HL-60 (cell line): ENCODE measurements around the gene RANBP3L.

Source experiments
- DNase-seq, 2 experiments: peaks; one replicate each; pipeline ENCODE4 v3.0.0-alpha.2; 2010 to 2020; ENCODE audit warnings: low read depth in 1 of 2, low spot score in 1 of 2
- H3K27ac ChIP-seq: fragments of 250-450 bp; sonication (Bioruptor Pico); replicated peaks from 2 replicates; pipeline ENCODE4 v1.5.1; 2020; ENCODE audit warnings: mild to moderate bottlenecking, moderate library complexity
- H3K27me3 ChIP-seq: fragments of 250-450 bp; sonication (Bioruptor Pico); 2 replicates; pipeline ENCODE4 v1.5.1; 2021; ENCODE audit warnings: mild to moderate bottlenecking, moderate library complexity; ENCODE audit not compliant: insufficient read depth, poor library complexity, severe bottlenecking
- H3K4me3 ChIP-seq: replicated peaks from 2 replicates; pipeline ENCODE4 v1.5.1; 2011; ENCODE audit warnings: mild to moderate bottlenecking, control low read depth, low read length; ENCODE audit not compliant: insufficient read depth
- GABPA ChIP-seq: IDR thresholded peaks from 2 replicates; pipeline ENCODE4 v1.6.1; 2012; ENCODE audit warnings: low read depth
- POLR2AphosphoS5 ChIP-seq: IDR thresholded peaks from 2 replicates; pipeline ENCODE4 v1.6.1; 2012; ENCODE audit warnings: low read depth
- SPI1 ChIP-seq: IDR thresholded peaks from 2 replicates; pipeline ENCODE4 v1.6.1; 2012; ENCODE audit warnings: low read depth, mild to moderate bottlenecking, borderline replicate concordance
- TF ChIP-seq, protein P1 (sequence below): IDR thresholded peaks from one replicate; pipeline ENCODE4 v1.5.1; 2011; ENCODE audit warnings: low read length, control low read depth, inconsistent platforms; ENCODE audit not compliant: insufficient read depth
- TF ChIP-seq, protein P2 (sequence below): IDR thresholded peaks from 2 replicates; pipeline ENCODE4 v1.6.1; 2012; ENCODE audit warnings: low read depth; ENCODE audit not compliant: insufficient replicate concordance

Gene RANBP3L

DNA sequence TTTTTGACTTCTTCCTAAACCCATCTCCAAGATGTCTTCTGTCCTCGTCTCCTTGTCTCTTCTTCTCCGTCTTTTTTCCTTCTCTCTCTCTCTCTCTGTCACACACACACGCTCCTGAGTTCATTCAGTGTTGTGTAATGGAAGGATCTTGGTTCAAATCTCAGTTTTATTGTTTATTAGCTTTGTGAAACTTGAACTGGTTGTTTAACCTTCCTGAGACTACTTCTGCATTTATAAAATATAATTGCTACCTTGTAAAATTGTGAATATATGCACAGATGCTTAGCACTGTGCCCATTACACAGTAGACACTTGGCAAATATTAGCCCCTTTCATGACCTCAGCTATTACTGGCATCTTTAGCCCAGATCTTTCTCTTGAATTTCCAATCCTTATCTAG is 57.6 kb downstream of the RANBP3L start:
- Histone ChIP-seq H3K27me3 (no peaks in the 10 kb centered on the region), H3K27ac (no peak overlapping the region)

DNA sequence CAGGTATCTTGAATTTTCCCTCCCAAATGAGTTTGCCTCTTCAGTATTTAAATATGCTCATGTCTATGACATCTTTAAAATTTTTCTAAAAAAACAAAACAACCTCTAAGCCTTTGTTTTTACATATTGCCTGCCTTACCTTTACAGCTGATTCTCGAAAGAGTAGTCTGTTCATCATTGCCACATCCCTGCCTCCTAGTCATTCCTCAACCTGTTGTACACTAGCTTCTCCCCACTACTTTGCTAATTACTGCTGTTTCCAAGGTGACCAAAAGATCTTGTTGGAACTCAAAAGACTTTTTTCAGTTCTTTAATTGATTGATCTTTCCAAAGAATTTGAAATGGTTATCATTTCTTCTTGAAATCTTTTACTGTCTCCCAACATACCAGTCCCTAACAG is 58.0 kb downstream of the RANBP3L start:
- DNase-seq: no peak
- no peak overlapping the region for H3K4me3 ChIP-seq
- H3K27me3 ChIP-seq: no peaks in the 10 kb centered on the region
- H3K27ac ChIP-seq: no peak overlapping the region
- no peak for TF ChIP-seq GABPA
- no peak for TF ChIP-seq SPI1
- no peak for TF ChIP-seq POLR2AphosphoS5

More for the DNA sequence above, 57.6 kb downstream of the RANBP3L start:
- H3K4me3 ChIP-seq: no peak overlapping the region
- no peak for DNase-seq
- TF ChIP-seq SPI1 (no peak), POLR2AphosphoS5 (no peak), GABPA (no peak)
- TF ChIP-seq, protein P1, sequence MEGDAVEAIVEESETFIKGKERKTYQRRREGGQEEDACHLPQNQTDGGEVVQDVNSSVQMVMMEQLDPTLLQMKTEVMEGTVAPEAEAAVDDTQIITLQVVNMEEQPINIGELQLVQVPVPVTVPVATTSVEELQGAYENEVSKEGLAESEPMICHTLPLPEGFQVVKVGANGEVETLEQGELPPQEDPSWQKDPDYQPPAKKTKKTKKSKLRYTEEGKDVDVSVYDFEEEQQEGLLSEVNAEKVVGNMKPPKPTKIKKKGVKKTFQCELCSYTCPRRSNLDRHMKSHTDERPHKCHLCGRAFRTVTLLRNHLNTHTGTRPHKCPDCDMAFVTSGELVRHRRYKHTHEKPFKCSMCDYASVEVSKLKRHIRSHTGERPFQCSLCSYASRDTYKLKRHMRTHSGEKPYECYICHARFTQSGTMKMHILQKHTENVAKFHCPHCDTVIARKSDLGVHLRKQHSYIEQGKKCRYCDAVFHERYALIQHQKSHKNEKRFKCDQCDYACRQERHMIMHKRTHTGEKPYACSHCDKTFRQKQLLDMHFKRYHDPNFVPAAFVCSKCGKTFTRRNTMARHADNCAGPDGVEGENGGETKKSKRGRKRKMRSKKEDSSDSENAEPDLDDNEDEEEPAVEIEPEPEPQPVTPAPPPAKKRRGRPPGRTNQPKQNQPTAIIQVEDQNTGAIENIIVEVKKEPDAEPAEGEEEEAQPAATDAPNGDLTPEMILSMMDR: no peak
- TF ChIP-seq, protein P2, sequence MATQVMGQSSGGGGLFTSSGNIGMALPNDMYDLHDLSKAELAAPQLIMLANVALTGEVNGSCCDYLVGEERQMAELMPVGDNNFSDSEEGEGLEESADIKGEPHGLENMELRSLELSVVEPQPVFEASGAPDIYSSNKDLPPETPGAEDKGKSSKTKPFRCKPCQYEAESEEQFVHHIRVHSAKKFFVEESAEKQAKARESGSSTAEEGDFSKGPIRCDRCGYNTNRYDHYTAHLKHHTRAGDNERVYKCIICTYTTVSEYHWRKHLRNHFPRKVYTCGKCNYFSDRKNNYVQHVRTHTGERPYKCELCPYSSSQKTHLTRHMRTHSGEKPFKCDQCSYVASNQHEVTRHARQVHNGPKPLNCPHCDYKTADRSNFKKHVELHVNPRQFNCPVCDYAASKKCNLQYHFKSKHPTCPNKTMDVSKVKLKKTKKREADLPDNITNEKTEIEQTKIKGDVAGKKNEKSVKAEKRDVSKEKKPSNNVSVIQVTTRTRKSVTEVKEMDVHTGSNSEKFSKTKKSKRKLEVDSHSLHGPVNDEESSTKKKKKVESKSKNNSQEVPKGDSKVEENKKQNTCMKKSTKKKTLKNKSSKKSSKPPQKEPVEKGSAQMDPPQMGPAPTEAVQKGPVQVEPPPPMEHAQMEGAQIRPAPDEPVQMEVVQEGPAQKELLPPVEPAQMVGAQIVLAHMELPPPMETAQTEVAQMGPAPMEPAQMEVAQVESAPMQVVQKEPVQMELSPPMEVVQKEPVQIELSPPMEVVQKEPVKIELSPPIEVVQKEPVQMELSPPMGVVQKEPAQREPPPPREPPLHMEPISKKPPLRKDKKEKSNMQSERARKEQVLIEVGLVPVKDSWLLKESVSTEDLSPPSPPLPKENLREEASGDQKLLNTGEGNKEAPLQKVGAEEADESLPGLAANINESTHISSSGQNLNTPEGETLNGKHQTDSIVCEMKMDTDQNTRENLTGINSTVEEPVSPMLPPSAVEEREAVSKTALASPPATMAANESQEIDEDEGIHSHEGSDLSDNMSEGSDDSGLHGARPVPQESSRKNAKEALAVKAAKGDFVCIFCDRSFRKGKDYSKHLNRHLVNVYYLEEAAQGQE: no peak

DNA sequence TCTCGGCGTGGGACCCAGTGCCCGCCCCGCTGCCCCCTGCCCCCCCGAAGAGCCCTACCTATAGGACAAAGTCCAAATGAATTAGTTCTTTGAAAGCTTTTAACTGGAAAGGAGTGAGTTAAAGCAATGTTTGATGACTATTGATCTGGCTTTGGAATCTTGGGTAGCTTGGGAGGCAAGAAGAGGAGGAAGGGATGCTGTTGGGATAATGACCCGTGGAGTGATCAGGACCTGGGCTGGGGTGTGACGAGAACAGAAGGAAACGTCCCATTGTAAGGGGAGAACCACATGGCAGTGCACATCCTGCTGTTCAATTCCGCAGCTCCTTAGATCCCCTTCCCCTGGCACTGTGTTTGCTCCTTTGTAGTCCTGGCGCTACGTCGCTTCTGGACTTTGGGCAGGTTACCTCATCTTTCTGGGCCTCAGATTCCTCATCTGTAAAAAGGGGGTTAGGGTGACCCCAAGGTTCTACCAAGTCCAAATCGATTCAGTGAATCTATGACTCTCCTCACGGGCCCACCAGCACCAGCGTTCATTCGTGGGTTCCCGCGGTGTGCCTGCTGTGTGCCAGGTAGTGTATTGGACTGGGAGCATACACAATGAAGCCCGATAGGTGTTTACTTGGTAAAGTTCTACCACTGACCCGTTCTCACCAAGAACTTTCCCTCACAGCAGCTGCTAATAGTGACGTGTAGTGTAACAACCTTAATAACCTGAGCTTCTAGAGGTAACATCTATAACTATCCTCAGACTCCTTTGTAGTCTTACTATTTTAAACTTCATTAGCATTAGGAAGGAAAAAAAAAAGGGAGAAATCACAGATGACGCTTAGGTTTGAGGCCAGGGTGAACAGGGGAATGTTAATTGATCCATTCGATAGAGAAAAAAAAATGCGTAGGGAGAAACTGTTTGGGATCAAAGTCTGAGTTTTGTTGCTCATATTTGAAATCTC is 58.9 kb downstream of the RANBP3L start:
- no peak for TF ChIP-seq POLR2AphosphoS5
- TF ChIP-seq, protein P2: no peak
- no peak for TF ChIP-seq SPI1
- no peak for TF ChIP-seq GABPA
- TF ChIP-seq, protein P1: no peak
- no peak for DNase-seq
- H3K27ac ChIP-seq: peak overlapping the region; percentile 93
- H3K4me3 ChIP-seq: peak overlapping the region; percentile 82
- H3K27me3 ChIP-seq: no peaks in the 10 kb centered on the region

DNA sequence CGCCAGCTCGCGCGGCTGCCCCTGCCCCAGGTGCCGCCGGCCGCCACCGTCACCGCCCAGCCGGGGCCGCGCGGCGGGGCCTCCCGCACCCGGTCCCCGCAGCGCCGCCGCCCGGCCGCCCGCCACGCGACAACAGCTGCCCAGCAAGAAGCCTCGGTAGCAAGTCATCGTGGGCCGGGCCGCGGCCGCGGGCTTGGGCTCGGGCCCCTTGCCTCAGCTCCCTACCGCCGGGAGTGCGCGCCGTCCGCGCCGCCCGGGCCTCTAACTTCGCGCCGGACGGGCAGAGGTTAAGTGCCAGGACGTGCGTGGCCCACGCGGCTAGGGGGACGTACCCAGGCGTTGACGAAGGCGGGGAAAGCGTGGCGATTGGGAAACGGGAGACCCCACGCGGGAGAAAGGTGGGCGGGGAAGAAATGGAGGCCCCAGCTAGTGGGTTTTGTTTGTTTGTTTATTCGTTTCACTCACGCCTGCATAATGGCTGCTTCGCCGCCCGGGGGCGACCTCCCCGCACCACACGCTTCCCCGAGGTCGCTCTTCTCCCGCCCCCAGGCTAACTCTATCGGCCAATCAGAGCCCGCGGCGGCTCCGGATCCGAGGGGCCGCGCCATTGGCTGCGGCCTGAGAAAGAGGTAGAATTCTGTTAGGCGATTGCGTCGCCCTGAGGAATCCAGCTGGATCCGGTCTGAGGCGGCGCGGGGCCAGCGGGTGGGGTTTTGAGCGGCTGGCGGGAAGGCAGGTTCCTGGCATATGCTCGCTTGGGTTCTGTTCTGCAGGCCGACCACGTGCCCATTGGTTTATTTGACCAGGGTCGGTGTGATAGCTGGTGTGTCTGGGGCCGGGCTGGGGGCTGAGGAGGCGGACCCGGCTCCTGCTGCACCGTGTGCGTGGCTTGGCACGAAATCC is 59.8 kb downstream of the RANBP3L start, which contains the start of gene NADK2:
Gene NADK2 (minus strand): TSS at position 295 of the 903 bp plus-strand sequence. CDS start 127 bp downstream, at position 168.
- TF ChIP-seq POLR2AphosphoS5 (peak; percentile 50; the same call in 1 of the 2 replicates), SPI1 (no peak)
- TF ChIP-seq, protein P1: peak; percentile 19
- H3K27me3 ChIP-seq: no peaks in the 10 kb centered on the region
- peak within 1 kb of the TSS; percentile 93 for H3K27ac ChIP-seq
- peak; percentile 86 to 96 for DNase-seq
- H3K4me3 ChIP-seq: peak within 1 kb of the TSS; percentile 82
